HepG2 (cell line): ENCODE data around the gene DNAAF9. TPM values are rescaled to one million over a fixed set of nuclear protein-coding genes. Genes with fewer than 3 reads are reported as not detected.

Source experiments
- ATAD3A ChIP-seq: sonication (generic); formaldehyde crosslinking; IDR thresholded peaks from 2 replicates; pipeline ENCODE4 v1.4.0; 2020; ENCODE audit warnings: missing genetic modification reagents
- DZIP1 ChIP-seq: sonication (generic); formaldehyde crosslinking; IDR thresholded peaks from 2 replicates; pipeline ENCODE4 v1.5.0; 2020; ENCODE audit warnings: mild to moderate bottlenecking, missing genetic modification reagents
- FOSL1 ChIP-seq: sonication (generic); formaldehyde crosslinking; IDR thresholded peaks from 2 replicates; pipeline ENCODE4 v1.9.0; 2021; ENCODE audit warnings: missing genetic modification reagents, borderline replicate concordance
- HMG20B ChIP-seq: conservative IDR thresholded peaks from 2 replicates; pipeline ENCODE4 v1.6.1; 2016; ENCODE audit warnings: missing genetic modification reagents, missing compliant biosample characterization
- HOXD1 ChIP-seq: sonication (generic); formaldehyde crosslinking; IDR thresholded peaks from 2 replicates; pipeline ENCODE4 v1.5.0; 2020; ENCODE audit warnings: missing genetic modification reagents
- MEIS2 ChIP-seq: sonication (generic); formaldehyde crosslinking; IDR thresholded peaks from 2 replicates; pipeline ENCODE4 v1.9.0; 2021; ENCODE audit warnings: mild to moderate bottlenecking, missing genetic modification reagents
- MLXIP ChIP-seq: sonication (generic); formaldehyde crosslinking; IDR thresholded peaks from 2 replicates; pipeline ENCODE4 v1.9.0; 2021; ENCODE audit warnings: missing genetic modification reagents, borderline replicate concordance
- PITX1 ChIP-seq: sonication (generic); formaldehyde crosslinking; IDR thresholded peaks from 2 replicates; pipeline ENCODE4 v1.5.1; 2020; ENCODE audit warnings: mild to moderate bottlenecking, missing genetic modification reagents
- XRCC5 ChIP-seq: fragments of 200-400 bp; formaldehyde crosslinking; optimal IDR thresholded peaks from 2 replicates; pipeline ENCODE3; 2017; ENCODE audit warnings: mild to moderate bottlenecking, low read length
- ZFYVE20 ChIP-seq: sonication (generic); formaldehyde crosslinking; IDR thresholded peaks from 2 replicates; pipeline ENCODE4 v1.8.0; 2023; ENCODE audit warnings: low read depth, mild to moderate bottlenecking, moderate library complexity, missing genetic modification reagents, borderline replicate concordance
- ZNF234 ChIP-seq: sonication (generic); formaldehyde crosslinking; conservative IDR thresholded peaks from 2 replicates; pipeline ENCODE4 v1.5.1; 2020; ENCODE audit warnings: mild to moderate bottlenecking, missing genetic modification reagents
- ZNF318 ChIP-seq: sonication (generic); formaldehyde crosslinking; IDR thresholded peaks from 2 replicates; pipeline ENCODE4 v1.4.0; 2020; ENCODE audit warnings: mild to moderate bottlenecking, missing genetic modification reagents
- ZNF841 ChIP-seq: sonication (generic); formaldehyde crosslinking; IDR thresholded peaks from 2 replicates; pipeline ENCODE4 v1.8.1; 2023; ENCODE audit warnings: missing genetic modification reagents, borderline replicate concordance
- polyA plus RNA-seq, 8 experiments: library from polyadenylated mRNA; depleted of rRNA in 3 of 8; stranded (reverse) in 7 of 8; unstranded in 1 of 8; fragments of >200 nt; fragmentation: Illumina TruSeq in 4 of 8; extraction: Trizol in 4 of 8; gene quantifications; 2 replicates each; pipeline versions ENCODE4 v1.2.1 to v1.2.3, GENCODE V29; 2011 to 2016; ENCODE audit warnings: low read depth in 4 of 8, missing spikeins in 1 of 8, mixed read lengths in 1 of 8; ENCODE audit not compliant: insufficient read depth in 1 of 8
- total RNA-seq, 5 experiments: library from RNA; depleted of rRNA; stranded (reverse); fragments of >200 nt; fragmentation: Illumina TruSeq; extraction: Trizol; gene quantifications; 2 replicates each; pipeline ENCODE4 v1.2.3, GENCODE V29; 2016; ENCODE audit warnings: low read depth in 1 of 5

DNAAF9 gene
- total and polyA plus RNA-seq, 2 of the 13 experiments (the other 11 are each of a cell fraction or from before 2014, with no cell fraction given): 10.5 to 14.9 TPM

- peak; percentile 13 for TF ChIP-seq MLXIP (CRISPR knock-in tag)
- TF ChIP-seq HOXD1: peak; percentile 15; the same call in 1 of the 2 replicates
- TF ChIP-seq HMG20B (CRISPR knock-in tag): no peak
- no peak for TF ChIP-seq FOSL1 (CRISPR knock-in tag)
- no peak for TF ChIP-seq ZNF841 (CRISPR knock-in tag)
- TF ChIP-seq ATAD3A (CRISPR knock-in tag): no peak
- no peak; the same call in 1 of the 2 replicates for TF ChIP-seq PITX1 (CRISPR knock-in tag)
- TF ChIP-seq ZNF234 (CRISPR knock-in tag): no peak
- TF ChIP-seq ZFYVE20: no peak; the same call in 1 of the 2 replicates
- 0 out of 2 replicates have a peak, but pooled peaks have one; percentile 19 for TF ChIP-seq DZIP1 (CRISPR knock-in tag)
- no peak for TF ChIP-seq XRCC5
- TF ChIP-seq MEIS2 (CRISPR knock-in tag): no peak; the same call in none of the 2 replicates
- TF ChIP-seq ZNF318 (CRISPR knock-in tag): no peak
Observed at GRCh38 chr20:3407771-3408637, 535 bp upstream of the DNAAF9 start (continued).
